GM19351 (cell line): ENCODE measurements around the gene CDRT4.

Experiments
- ATAC-seq: cut with Tn5 transposase; IDR thresholded peaks from one replicate; pipeline ENCODE4 v1.9.1; 2021; ENCODE audit warnings: mild to moderate bottlenecking, moderate library complexity; ENCODE audit not compliant: unreplicated experiment

CDRT4 gene

DNA sequence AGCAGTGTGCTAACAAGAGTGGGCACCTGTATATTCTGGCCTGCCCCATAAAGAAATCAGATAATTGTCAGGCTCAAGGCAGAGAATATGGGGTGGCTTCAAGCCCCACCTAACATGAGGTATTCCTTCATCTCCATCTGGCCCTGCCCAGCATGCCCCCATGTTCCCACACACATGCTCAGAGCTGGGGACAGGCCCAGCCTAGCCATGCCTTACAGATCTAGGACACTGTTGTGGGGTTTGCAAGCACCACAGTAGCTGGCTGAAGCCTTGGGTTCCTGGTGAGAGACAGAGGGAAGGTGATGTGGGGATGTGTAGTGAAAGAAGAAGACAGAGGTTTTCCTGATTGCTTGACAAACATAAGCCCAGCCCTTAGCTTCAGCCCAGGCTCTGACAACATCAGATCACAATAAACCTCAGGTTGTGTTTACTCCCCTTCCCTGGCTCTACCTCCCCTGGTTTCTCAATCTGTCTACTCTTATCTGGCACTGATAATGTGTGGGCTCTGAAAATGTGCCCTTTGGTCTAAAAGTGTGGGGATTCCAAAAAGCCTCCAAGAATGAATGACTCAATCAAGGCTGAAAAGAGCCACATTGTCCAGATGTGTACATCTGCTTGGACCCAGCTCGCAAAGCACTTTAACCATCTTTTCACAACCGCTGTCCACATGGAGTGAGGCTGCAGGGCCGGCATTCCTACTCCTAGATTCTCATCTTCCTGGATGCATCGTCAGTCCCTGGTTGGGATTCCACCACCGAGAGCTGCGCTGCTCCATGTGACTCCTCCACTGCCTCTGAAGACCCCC, 34.4 kb downstream of the CDRT4 start:
- ATAC-seq = no peak

DNA sequence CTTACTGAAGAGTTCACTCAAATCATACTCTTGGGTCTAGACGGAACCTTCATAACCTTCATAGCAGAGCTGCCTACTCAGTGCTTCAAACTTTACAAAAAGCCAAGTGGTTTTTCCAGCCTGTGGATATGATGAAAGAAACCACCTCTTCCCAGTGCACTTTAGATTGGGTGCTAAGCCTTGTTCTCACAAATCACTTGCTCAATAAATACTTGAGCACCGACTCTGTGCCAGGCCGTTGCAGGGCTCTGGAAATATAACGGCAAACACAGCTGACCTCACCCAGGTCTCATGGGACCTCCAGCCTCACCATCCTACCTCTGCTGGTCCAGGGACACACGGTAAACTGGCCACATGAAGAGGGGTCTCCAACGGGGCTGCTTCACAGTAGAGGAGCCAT, 35.7 kb downstream of the CDRT4 start:
- no peak for ATAC-seq

- no peak for ATAC-seq
Measured at GRCh38 chr17:15431196-15431595, 36.2 kb downstream of the CDRT4 start.

DNA sequence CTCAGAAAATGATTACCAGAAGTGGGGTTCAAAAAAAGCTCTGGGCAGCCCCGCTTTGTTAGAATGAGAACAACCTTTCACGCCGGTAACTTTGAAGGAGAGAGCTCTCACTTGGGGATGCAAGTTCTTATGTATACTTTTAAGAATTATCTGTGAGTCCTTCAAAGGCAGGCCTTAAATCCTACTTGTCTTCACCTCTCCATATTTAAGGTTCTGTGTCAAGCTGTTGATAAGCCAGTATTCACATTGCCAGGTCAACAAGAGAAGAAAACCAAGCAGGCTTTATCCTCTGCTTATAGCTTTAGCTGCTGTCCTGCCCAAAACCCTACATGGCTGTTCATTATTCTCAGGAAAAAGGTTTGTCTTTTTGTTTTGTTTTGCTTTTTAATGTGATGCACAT, 42.9 kb downstream of the CDRT4 start:
- ATAC-seq = no peak

DNA sequence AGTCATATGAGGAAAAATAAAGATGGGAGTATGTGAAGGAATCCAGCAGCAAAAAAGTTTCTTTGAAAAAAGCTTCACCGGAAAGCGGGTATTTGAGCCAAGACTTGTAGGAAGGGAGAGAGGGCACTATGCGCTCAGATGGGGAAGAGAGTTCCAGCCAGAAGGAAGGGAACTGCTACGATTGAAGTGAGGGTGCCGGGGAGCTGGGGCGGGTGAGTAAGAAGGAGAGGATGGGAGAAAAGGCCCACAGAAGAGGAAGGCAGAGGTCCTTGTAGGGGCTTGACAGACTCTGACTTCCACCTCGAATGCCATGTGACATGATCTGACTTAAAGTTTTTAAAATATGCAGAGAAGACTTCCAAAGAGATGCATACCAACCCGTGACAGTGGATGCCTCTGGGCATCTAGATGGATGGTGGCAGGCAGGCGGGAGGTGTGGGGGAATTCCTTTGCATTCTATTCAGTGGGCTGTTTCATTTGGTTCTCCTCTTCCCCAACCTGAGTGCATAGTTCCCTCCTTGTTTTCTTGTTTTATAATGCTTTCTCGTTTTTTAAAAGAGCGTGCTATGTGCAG, 44.9 kb downstream of the CDRT4 start:
- ATAC-seq = no peak

- ATAC-seq = no peak
Measured at GRCh38 chr17:15418781-15419180, 48.6 kb downstream of the CDRT4 start.

GRCh38 chr17:15414532-15415306, 52.7 kb downstream of the CDRT4 start:
- ATAC-seq = no peak

DNA sequence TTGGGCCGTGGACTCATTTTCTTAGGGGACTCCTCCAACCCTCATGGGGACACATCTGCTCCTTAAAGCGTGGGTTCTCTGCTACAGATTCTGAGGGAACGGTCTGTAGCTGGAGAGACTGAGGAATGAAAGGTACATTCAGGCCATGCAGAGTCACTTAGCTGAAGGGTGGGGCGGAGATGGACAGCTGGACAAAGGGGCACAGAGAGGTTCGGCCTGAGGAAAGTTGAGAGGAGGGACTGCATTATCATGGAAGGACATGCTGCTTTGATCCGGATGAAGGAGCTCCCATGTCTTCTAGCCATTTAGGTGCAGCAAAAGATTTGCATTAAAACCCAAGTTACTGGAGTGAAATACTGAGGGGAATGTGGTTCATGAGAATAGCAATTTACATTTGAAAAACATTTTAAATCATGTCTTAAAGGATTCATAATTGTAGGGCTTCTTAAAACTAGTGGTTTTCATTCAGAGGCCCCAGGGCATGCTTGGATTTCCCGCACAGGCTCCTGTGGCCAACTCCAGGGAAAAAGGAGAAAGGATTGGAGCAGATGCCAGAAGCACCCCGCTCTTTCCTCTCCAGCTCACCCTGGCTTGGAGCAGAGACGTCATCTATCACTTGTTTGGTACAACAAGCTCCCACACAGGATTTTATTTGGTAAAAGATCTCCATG, 54.2 kb downstream of the CDRT4 start:
- ATAC-seq = no peak

- no peak for ATAC-seq
Measured at GRCh38 chr17:15412606-15413005, 54.8 kb downstream of the CDRT4 start.

DNA sequence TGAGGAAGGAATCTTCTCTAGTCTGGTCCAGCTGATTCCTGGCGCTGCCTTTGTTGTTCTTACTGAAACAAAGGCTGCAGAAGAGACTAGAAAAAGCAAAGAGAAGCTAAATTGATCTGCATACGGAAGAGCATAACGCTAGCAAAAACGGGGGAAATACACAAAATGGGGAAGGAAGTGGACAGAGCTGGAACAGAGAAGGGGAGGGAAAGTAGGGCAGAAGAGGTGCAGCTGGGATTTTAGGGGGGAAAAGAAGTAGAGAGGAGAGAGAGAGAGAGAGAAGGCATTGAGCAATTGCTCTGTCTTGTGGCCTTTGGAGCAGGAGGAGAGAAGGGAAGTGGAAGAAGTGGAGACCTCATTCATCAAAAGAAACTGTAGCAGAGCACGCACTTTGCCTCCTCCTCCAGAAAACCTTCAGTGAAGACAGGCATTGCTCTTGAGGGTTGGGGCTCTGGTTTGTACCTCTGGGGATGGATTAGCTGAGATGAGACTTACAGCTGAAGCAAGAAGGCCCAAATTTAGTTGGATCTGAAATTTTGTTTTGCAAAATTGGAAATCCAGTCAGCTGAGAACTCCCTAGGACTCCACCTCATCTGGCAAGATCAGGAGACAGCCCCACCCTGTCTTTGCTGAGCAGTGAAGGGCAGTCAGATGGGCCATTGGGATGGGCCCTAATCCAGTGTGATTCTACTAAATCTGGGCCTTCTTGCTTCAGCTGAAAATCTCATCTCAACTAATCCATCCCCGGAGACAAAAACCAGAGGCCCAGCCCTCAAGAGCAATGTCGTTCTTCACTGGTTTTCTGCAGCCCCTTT, 55.8 kb downstream of the CDRT4 start:
- no peak for ATAC-seq

- ATAC-seq = no peak
Measured at GRCh38 chr17:15409721-15410250, 57.6 kb downstream of the CDRT4 start.

- ATAC-seq = no peak
Measured at GRCh38 chr17:15408803-15409202, 58.6 kb downstream of the CDRT4 start.

GRCh38 chr17:15406081-15406480, 61.3 kb downstream of the CDRT4 start:
- ATAC-seq = no peak

GRCh38 chr17:15405058-15405415, 62.4 kb downstream of the CDRT4 start:
- no peak for ATAC-seq

DNA sequence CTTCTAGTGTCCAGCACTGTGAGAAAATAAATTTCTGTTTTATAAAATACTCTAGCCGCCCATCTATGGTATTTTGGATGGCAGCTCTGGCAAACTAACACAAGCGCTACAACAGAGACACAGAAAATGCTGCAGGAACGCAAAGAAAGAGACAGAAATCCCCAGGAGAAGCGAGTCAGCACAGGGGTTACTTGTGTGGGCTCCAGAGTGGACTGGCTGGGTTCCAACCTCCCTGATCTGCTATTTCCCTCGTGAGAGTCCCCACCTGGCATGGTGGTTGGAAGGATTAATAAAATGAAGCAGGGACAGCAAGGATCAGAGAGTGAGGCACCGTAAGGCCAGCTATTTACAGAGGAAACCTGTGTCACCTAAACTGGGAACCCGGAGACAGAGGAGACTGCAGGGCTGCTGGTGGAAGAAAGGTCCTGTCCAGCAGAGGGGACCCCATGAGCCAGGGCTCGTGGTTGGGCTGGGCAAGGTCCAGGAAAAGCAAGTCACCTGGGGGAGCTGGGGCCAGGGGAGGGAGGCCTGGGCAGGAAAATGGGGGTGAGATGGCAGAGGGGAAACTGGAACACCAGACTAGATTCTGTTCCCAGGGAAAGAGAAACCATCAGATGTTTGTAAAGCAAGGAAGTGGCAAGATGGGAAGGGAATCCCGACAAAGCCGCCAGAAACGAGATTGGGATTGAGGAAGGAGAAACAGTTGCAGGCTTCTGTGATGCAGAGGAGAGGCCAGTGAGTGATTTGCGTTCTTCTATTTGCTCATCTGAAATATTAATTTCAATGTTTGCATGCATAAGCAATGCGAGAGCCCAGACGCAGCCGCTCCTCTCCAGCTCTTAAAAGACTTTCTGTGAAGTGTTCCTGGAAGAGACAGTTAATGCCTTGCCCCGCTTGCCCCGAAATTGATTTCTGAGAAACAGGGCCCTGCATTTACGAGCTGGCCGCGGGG, 63.0 kb downstream of the CDRT4 start:
- ATAC-seq = no peak

GRCh38 chr17:15403276-15403939, 64.0 kb downstream of the CDRT4 start:
- ATAC-seq = no peak

DNA sequence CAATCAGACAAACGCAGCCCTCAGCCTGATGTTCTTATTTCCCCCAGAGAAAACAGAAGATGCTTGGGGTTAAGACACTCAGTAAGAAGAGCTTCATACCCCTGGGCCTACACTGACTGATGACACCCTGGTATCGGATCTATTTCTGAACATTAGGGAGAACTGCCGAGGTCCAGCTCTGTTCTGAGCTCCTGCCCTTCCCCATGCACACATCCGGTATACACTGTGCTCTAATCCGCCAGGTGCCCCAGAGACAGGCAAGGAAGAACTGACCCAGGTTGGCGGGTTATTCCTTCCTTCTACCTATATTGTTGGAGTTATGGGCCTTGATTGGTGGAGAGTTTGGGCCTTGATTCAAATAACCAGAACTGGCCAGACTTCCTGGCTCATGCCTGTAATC, 68.0 kb downstream of the CDRT4 start:
- ATAC-seq = no peak

DNA sequence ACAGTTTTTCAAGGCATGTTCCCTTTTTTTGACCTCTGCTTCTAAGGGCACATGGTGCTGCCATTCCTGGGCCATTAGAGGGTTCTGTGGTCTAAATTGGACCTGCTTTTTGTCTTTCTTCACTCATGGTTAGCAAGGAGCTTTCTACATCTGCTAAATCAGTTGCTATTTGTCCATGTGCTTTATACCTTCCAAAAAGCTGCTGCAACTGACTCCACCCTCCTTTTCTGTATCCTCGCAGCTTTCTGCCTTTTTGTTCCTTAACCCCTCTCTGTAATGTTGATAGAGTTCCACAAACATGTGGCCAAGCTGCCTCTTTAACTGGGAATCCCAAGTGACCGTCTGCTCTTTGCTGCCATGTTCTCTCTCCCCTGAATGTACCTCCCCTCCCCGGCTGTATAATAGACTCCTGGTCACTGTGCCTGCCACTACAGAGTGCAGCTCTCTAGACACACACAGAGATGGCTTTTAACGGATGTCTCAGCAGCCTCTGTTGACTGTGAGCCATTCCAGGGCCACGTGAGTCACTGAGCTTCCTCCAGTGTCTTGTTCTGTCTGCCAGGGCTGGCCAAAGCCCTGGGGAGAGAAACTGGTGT, 68.6 kb downstream of the CDRT4 start:
- ATAC-seq = no peak
